ENCODE data around the gene ATOSB.

Gene ATOSB

DNA sequence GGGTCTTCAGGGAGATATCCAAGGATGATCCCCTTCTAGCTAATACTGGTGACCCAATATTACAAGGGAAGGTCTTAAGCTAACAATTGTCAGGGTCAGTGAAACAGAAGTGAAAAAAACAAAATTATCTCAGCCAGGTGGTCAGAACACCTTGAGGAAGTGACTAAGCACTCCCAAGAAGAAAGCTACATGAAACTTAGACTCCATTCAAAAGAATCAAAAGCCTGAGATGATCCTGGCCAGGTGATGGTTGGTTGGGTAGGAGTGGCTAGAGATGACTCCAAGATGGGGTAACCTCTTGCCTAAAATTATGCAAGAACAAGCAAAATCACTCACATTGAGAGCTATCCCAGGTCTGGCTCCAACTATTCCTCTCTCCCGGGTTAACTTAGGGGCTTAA, 48.6 kb downstream of the ATOSB start:
- DNase-seq = no peak
- TF ChIP-seq GATA1 (IDR thresholded peaks at IDR 0.05; ENCODE audit: low read depth, low read length) = no peak
- no peak for TF ChIP-seq POLR2A (IDR thresholded peaks at IDR 0.05; ENCODE audit: low read length)

DNA sequence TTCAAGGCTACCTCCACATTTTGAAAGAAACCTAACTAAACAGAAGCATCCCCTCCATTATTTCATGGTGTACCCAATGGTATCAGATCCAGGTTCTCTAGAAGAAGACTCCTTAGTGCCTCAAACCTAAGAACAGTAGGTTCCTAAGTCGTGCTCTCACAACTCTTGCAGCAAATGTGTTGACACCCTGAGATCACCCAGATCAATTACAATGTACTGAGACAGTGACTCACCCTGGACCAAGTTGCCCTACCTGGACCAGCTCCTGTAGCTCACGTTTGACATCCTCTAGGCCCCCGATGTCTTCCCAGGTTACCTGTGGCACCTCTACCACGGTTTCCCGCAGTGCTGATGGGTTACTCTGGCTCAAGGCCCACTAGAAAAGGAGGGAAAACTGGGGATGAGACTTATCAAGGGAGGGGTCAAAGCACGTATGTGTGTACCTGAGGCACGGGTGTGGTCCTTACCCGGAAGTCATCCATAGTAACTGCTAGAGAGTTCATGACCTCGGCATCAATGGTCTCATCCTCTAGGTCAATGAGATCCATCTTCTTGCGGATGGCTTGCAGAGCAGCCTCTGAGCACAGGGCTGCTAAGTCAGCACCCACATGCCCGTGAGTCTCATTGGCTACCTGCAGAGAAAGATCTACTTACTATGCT, 55.0 kb downstream of the ATOSB start:
- TF ChIP-seq POLR2A (IDR thresholded peaks at IDR 0.05; ENCODE audit: low read length) = no peak
- TF ChIP-seq GATA1 (IDR thresholded peaks at IDR 0.05; ENCODE audit: low read depth, low read length) = no peak
- DNase-seq = no peak

DNA sequence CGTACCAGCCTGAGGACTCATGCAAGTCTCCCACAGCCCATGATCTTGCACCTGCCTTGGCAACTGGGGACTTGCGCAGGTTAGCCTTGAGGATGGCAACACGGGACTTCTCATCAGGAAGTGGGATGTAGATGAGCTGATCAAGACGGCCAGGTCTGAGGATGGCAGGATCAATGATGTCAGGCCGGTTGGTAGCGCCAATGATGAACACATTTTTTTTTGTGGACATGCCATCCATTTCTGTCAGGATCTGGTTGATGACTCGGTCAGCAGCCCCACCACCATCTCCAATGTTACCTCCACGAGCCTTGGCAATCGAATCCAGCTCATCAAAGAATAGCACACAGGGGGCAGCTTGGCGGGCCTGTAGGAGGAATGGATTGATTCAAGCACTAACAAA, 56.2 kb downstream of the ATOSB start:
- TF ChIP-seq POLR2A (IDR thresholded peaks at IDR 0.05; ENCODE audit: low read length) = no peak
- no peak for TF ChIP-seq GATA1 (IDR thresholded peaks at IDR 0.05; ENCODE audit: low read depth, low read length)
- DNase-seq = no peak

DNA sequence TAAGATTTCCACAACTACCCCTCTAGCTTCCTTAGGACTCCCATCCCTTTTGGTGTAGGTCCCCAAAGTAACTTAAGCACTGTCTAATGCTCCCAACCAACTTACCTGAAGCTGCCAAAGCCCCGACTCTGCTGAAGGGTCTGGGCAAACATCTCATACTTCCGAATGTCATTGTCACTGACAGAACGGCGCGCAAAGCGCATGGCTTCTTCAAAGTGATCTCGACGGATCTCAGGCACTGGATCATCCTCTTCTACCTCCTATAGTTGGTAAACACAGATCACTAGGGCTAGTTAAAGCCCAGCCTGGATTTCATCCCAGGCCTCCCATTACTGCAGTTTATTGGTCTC, 58.4 kb downstream of the ATOSB start:
- DNase-seq = no peak
- TF ChIP-seq GATA1 (IDR thresholded peaks at IDR 0.05; ENCODE audit: low read depth, low read length) (no peak), POLR2A (IDR thresholded peaks at IDR 0.05; ENCODE audit: low read length) (no peak)

DNA sequence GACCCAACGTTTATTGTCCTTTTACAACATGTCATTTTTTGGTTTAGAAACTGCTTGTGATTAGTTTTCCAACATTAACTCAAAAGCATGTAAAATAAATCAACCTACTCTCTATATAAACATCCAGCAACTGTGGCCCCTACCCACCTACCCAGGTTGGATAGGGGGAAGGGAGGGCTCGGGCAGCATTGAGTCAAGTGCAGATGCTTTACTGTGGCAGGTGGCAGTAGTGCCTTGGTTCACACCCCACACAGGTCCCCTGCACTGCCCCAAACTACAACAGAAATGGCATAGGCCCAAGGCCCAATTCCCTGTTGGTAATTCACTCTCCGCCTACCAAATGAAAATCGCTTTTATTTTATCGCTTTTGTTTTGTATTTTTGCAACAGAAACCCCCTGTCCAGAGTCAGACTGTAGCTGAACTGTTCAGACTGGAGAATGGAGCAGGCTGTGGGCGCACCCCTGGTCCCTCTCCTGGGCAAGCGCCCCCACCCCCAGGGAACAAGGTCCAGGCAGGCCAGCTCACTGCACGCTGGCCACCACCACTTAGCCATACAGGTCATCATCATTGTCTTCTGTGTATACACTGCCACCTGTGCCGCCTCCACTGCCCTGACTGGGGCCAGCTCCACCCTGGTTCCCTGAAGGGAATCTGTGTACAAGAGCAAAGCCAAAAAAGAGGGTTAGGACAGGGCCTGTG, 58.9 kb downstream of the ATOSB start:
- DNase-seq = no peak
- no peak for TF ChIP-seq POLR2A (IDR thresholded peaks at IDR 0.05; ENCODE audit: low read length)
- no peak for TF ChIP-seq GATA1 (IDR thresholded peaks at IDR 0.05; ENCODE audit: low read depth, low read length)

DNA sequence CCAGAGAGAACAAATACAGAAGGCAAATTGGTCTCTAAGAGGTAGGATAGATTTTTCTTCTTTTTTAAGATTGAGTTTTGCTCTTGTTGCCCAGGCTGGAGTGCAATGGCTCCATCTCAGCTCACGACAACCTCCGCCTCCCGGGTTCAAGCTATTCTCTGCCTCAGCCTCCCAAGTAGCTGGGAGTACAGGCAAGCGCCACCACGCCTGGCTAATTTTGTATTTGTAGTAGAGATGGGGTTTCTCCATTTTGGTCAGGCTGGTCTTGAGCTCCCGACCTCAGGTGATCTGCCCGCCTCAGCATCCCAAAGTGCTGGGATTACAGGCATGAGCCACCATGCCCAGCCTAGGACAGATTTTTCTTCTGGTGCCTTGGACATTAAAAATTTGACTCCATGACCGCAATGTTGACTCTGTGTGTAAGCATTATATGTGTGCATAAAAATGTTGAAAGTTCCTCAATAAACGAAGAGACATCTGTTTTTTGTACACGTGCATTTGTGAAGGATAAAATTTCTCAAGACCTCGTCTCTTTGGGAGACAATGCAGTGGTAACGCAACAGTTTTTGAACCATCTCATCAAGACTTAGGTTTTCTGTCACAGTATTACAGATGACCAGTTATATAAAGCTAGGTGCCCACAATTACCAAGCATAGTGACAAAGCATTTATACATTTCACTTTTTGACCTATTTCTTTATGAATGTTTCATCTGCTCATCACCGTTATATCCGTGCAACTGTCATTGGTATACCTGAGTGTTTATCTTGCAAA, 60.6 kb downstream of the ATOSB start:
- no peak for DNase-seq
- TF ChIP-seq POLR2A (IDR thresholded peaks at IDR 0.05; ENCODE audit: low read length) = no peak
- TF ChIP-seq GATA1 (IDR thresholded peaks at IDR 0.05; ENCODE audit: low read depth, low read length) = no peak

DNA sequence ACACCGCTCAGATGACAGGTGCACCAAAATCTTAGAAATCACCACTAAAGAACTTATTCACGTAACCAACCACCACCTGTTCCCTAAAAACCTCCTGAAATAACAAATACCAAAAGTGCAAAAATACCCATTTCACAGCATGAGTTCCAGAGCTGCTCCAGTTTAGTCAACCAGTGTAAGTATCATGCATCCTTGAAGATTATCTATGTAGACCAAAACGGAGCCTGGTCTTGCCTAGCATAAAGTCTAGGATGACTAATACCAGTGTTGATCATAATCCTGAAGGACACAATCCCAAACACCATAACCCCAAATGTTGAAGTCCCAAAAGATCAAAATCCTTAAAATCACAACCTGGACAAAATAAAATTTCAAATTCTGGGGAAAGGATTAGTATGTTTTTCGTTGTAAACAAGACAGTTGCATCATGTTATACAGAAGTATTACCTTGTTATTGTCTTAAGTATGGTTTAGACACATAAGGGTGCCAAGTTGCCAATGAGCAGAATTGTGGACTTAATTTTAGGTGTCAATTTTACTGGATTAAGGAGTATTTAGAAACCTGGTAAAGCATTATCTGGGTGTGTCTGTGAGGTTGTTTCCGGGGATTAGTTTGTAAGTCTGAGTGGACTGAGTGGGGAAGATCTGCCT, 61.4 kb downstream of the ATOSB start:
- TF ChIP-seq POLR2A (IDR thresholded peaks at IDR 0.05; ENCODE audit: low read length) = no peak
- TF ChIP-seq GATA1 (IDR thresholded peaks at IDR 0.05; ENCODE audit: low read depth, low read length) = no peak
- DNase-seq = no peak

Data from erythroblast (primary cell).